HEK293 (cell line): ENCODE data around the gene SLC41A1.

ENCODE experiments used
- CTCF ChIA-PET: fragments of 350-600 bp; formaldehyde crosslinking; extraction: SDS; loops from one replicate; lab custom pipeline; 2021; ENCODE audit warnings: antibody characterized with exemption; lab: Yijun Ruan, JAX
- POLR2A ChIA-PET: fragments of 300-600 bp; formaldehyde crosslinking; extraction: SDS; loops from one replicate; lab custom pipeline; 2020; ENCODE audit warnings: antibody characterized with exemption, inconsistent platforms; lab: Yijun Ruan, JAX
- H3K27ac ChIP-seq: fragments of 200-500 bp; sonication (Bioruptor generic); 2 replicates; pipeline ENCODE4 v1.5.1; 2014; ENCODE audit warnings: low read depth, low read length, control low read depth, inconsistent platforms; ENCODE audit errors: extremely low read depth
- H3K36me3 ChIP-seq, 2 experiments: fragments of 200-500 bp in 1 of 2; sonication (Bioruptor generic) in 1 of 2; 1 replicate in 1 of 2; 2 replicates in 1 of 2; pipeline ENCODE4 v1.5.1; 2014 to 2017; ENCODE audit warnings: inconsistent platforms in 2 of 2, low read length in 2 of 2; ENCODE audit not compliant: control insufficient read depth in 2 of 2, insufficient read depth in 1 of 2
- H3K4me1 ChIP-seq: fragments of 200-500 bp; sonication (Bioruptor generic); 2 replicates; pipeline ENCODE4 v1.5.1; 2014; ENCODE audit warnings: mild to moderate bottlenecking, low read length, inconsistent platforms; ENCODE audit not compliant: control insufficient read depth, insufficient read depth
- H3K4me3 ChIP-seq: 2 replicates; pipeline ENCODE4 v1.5.1; 2011; ENCODE audit warnings: low read depth, mild to moderate bottlenecking, control low read depth, low read length, moderate library complexity
- H3K9me3 ChIP-seq: fragments of 200-500 bp; sonication (Bioruptor generic); 2 replicates; pipeline ENCODE4 v1.5.1; 2014; ENCODE audit warnings: low read depth, low read length, inconsistent platforms; ENCODE audit not compliant: control insufficient read depth, insufficient read depth
- BCL11A ChIP-seq: fragments of 450-650 bp; formaldehyde crosslinking; IDR thresholded peaks from 2 replicates; pipeline ENCODE4 v1.5.1; 2016; ENCODE audit warnings: low read depth, missing biosample characterization, missing genetic modification characterization
- MYNN ChIP-seq: fragments of 450-650 bp; formaldehyde crosslinking; IDR thresholded peaks from 2 replicates; pipeline ENCODE4 v1.5.1; 2016; ENCODE audit warnings: missing biosample characterization, missing genetic modification characterization, borderline replicate concordance
- OVOL3 ChIP-seq: fragments of 450-650 bp; formaldehyde crosslinking; IDR thresholded peaks from 2 replicates; pipeline ENCODE4 v1.5.1; 2016; ENCODE audit warnings: missing biosample characterization, missing genetic modification characterization
- SCRT2 ChIP-seq: fragments of 450-650 bp; formaldehyde crosslinking; IDR thresholded peaks from 2 replicates; pipeline ENCODE4 v1.5.1; 2016; ENCODE audit warnings: missing biosample characterization, missing genetic modification characterization
- WT1 ChIP-seq: fragments of 450-650 bp; formaldehyde crosslinking; IDR thresholded peaks from 2 replicates; pipeline ENCODE4 v1.5.1; 2016; ENCODE audit warnings: missing biosample characterization, missing genetic modification characterization
- ZBTB48 ChIP-seq: fragments of 450-650 bp; formaldehyde crosslinking; IDR thresholded peaks from 2 replicates; pipeline ENCODE4 v1.5.1; 2016; ENCODE audit warnings: missing biosample characterization, missing genetic modification characterization
- ZFP3 ChIP-seq: fragments of 450-650 bp; formaldehyde crosslinking; IDR thresholded peaks from 2 replicates; pipeline ENCODE4 v1.5.1; 2016; ENCODE audit warnings: low read depth, missing biosample characterization, missing genetic modification characterization
- ZFP41 ChIP-seq: fragments of 450-650 bp; formaldehyde crosslinking; IDR thresholded peaks from 2 replicates; pipeline ENCODE4 v1.5.1; 2016; ENCODE audit warnings: missing biosample characterization, missing genetic modification characterization, borderline replicate concordance
- ZNF10 ChIP-seq: fragments of 450-650 bp; formaldehyde crosslinking; IDR thresholded peaks from 2 replicates; pipeline ENCODE4 v1.5.1; 2017; ENCODE audit warnings: missing biosample characterization, missing genetic modification characterization
- ZNF138 ChIP-seq: fragments of 450-650 bp; formaldehyde crosslinking; IDR thresholded peaks from 2 replicates; pipeline ENCODE4 v1.5.1; 2016; ENCODE audit warnings: missing biosample characterization, missing genetic modification characterization, borderline replicate concordance
- ZNF354C ChIP-seq: fragments of 450-650 bp; formaldehyde crosslinking; IDR thresholded peaks from 2 replicates; pipeline ENCODE4 v1.5.1; 2016; ENCODE audit warnings: missing biosample characterization, missing genetic modification characterization, low read depth, borderline replicate concordance
- ZNF530 ChIP-seq: fragments of 450-650 bp; formaldehyde crosslinking; IDR thresholded peaks from 2 replicates; pipeline ENCODE4 v1.5.1; 2016; ENCODE audit warnings: low read depth, missing biosample characterization, missing genetic modification characterization
- ZNF544 ChIP-seq: fragments of 450-650 bp; formaldehyde crosslinking; IDR thresholded peaks from 2 replicates; pipeline ENCODE4 v1.5.0; 2017; ENCODE audit warnings: missing biosample characterization, missing genetic modification characterization
- ZNF548 ChIP-seq: fragments of 450-650 bp; formaldehyde crosslinking; IDR thresholded peaks from 2 replicates; pipeline ENCODE4 v1.5.1; 2016; ENCODE audit warnings: missing biosample characterization, missing genetic modification characterization
- ZNF596 ChIP-seq: fragments of 450-650 bp; IDR thresholded peaks from 2 replicates; pipeline ENCODE4 v1.5.0; 2018; ENCODE audit warnings: missing biosample characterization, mild to moderate bottlenecking, missing genetic modification characterization, moderate library complexity
- ZNF621 ChIP-seq: fragments of 450-650 bp; formaldehyde crosslinking; IDR thresholded peaks from 2 replicates; pipeline ENCODE4 v1.5.1; 2017; ENCODE audit warnings: missing biosample characterization, missing genetic modification characterization
- ZNF701 ChIP-seq: fragments of 450-650 bp; formaldehyde crosslinking; IDR thresholded peaks from 2 replicates; pipeline ENCODE4 v1.5.1; 2016; ENCODE audit warnings: missing biosample characterization, missing genetic modification characterization
- ZNF785 ChIP-seq: fragments of 450-650 bp; formaldehyde crosslinking; IDR thresholded peaks from 2 replicates; pipeline ENCODE4 v1.5.1; 2016; ENCODE audit warnings: missing biosample characterization, missing genetic modification characterization
- ZSCAN30 ChIP-seq: fragments of 450-650 bp; IDR thresholded peaks from 2 replicates; pipeline ENCODE4 v1.5.1; 2018; ENCODE audit warnings: missing biosample characterization, mild to moderate bottlenecking, missing genetic modification characterization, moderate library complexity
- ZXDB ChIP-seq: fragments of 450-650 bp; formaldehyde crosslinking; IDR thresholded peaks from 2 replicates; pipeline ENCODE4 v1.5.1; 2016; ENCODE audit warnings: missing biosample characterization, missing genetic modification characterization
- TF ChIP-seq, protein P1 (sequence below): fragments of 450-650 bp; formaldehyde crosslinking; IDR thresholded peaks from 2 replicates; pipeline ENCODE4 v1.5.1; 2016; ENCODE audit warnings: missing biosample characterization, missing genetic modification characterization
- TF ChIP-seq, protein P2 (sequence below): fragments of 450-650 bp; formaldehyde crosslinking; IDR thresholded peaks from 2 replicates; pipeline ENCODE4 v1.5.1; 2017; ENCODE audit warnings: missing biosample characterization, missing genetic modification characterization
- TF ChIP-seq, protein P3 (sequence below): fragments of 450-650 bp; formaldehyde crosslinking; IDR thresholded peaks from 2 replicates; pipeline ENCODE4 v1.5.1; 2017; ENCODE audit warnings: missing biosample characterization, missing genetic modification characterization
- TF ChIP-seq, protein P4 (sequence below): fragments of 450-650 bp; IDR thresholded peaks from 2 replicates; pipeline ENCODE4 v1.5.1; 2018; ENCODE audit warnings: missing biosample characterization, mild to moderate bottlenecking, missing genetic modification characterization
- TF ChIP-seq, protein P5 (sequence below): fragments of 450-650 bp; formaldehyde crosslinking; IDR thresholded peaks from 2 replicates; pipeline ENCODE4 v1.5.1; 2016; ENCODE audit warnings: missing biosample characterization, missing genetic modification characterization

Gene SLC41A1

DNA sequence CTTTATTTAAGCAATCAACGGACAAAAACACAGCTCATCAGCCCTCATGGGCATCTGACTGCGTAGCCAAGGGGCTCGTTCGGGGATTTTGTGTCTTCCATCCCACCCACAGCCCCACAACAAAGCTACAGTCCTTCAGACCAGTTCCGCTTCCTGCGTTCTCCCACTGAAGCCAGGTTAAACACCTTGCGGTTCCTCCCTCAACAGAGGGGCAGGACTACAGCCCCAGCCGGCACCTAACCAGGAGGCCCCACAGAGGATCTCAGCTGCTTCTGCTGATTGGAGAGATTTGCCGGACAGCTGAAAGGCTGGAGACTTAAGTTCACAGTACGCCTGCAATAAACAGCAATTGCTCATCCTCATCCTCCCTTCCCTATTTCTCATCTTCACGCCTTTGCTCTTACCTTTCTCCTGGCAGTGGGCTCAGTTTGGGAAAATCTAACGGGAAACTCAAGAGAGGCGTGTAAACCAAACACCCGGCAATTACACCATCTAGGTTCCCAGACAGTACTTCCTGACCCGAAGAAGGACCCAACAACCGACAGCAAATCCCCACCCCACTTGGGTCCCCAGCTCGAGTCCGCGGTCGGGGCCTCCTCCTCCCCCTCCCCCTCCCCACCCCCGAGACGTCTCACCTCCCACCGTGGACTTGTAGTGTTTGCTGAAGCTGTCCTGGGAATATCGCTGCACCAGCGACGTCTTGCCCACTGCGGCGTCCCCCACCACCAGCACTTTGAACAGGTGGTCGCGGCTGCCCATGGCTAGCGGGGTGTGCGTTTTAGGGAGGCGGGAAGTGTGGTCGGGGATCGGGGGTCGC is 38.6 kb downstream of the SLC41A1 start (continued):
- TF ChIP-seq, protein P1, sequence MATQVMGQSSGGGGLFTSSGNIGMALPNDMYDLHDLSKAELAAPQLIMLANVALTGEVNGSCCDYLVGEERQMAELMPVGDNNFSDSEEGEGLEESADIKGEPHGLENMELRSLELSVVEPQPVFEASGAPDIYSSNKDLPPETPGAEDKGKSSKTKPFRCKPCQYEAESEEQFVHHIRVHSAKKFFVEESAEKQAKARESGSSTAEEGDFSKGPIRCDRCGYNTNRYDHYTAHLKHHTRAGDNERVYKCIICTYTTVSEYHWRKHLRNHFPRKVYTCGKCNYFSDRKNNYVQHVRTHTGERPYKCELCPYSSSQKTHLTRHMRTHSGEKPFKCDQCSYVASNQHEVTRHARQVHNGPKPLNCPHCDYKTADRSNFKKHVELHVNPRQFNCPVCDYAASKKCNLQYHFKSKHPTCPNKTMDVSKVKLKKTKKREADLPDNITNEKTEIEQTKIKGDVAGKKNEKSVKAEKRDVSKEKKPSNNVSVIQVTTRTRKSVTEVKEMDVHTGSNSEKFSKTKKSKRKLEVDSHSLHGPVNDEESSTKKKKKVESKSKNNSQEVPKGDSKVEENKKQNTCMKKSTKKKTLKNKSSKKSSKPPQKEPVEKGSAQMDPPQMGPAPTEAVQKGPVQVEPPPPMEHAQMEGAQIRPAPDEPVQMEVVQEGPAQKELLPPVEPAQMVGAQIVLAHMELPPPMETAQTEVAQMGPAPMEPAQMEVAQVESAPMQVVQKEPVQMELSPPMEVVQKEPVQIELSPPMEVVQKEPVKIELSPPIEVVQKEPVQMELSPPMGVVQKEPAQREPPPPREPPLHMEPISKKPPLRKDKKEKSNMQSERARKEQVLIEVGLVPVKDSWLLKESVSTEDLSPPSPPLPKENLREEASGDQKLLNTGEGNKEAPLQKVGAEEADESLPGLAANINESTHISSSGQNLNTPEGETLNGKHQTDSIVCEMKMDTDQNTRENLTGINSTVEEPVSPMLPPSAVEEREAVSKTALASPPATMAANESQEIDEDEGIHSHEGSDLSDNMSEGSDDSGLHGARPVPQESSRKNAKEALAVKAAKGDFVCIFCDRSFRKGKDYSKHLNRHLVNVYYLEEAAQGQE, result no peak
- TF ChIP-seq, protein P2, sequence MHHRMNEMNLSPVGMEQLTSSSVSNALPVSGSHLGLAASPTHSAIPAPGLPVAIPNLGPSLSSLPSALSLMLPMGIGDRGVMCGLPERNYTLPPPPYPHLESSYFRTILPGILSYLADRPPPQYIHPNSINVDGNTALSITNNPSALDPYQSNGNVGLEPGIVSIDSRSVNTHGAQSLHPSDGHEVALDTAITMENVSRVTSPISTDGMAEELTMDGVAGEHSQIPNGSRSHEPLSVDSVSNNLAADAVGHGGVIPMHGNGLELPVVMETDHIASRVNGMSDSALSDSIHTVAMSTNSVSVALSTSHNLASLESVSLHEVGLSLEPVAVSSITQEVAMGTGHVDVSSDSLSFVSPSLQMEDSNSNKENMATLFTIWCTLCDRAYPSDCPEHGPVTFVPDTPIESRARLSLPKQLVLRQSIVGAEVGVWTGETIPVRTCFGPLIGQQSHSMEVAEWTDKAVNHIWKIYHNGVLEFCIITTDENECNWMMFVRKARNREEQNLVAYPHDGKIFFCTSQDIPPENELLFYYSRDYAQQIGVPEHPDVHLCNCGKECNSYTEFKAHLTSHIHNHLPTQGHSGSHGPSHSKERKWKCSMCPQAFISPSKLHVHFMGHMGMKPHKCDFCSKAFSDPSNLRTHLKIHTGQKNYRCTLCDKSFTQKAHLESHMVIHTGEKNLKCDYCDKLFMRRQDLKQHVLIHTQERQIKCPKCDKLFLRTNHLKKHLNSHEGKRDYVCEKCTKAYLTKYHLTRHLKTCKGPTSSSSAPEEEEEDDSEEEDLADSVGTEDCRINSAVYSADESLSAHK, result no peak
- TF ChIP-seq ZNF548 (tag by site-specific recombination), result no peak
- TF ChIP-seq BCL11A, result no peak
- peak; percentile 78 for TF ChIP-seq ZNF10 (tag by site-specific recombination)
- no peak for TF ChIP-seq ZBTB48 (tag by site-specific recombination)
- TF ChIP-seq MYNN, result no peak
- TF ChIP-seq ZFP41, result no peak

DNA sequence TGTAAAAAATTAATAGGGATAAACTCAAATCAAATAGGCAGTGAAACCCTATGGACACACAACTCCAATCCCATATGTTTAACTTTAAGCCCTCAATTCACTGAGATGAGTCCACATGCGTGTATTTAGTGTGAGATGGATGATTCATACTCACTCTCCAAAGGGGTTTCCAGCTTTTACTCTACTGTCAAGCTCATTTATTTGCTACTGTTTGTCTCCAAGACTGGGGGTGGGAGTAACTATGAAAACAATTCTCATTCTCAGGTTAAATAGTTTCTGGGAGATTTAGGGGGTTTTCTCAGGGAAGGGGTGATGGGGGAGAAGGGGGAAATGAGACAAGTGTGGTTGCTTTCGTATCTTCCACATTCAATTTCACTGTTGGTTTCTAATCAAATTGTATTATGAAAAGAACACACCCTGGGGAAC is 40.4 kb downstream of the SLC41A1 start:
- no peak overlapping the region for H3K27ac ChIP-seq
- POLR2A ChIA-PET, result no interaction called here
- no peaks in the 10 kb centered on the region for H3K9me3 ChIP-seq
- CTCF ChIA-PET, result interaction anchor here (0.6 to 1.2 kb wide), 4 partner anchors 14 to 35 kb away, joined by 3 to 6 read pairs (median 4); no protein-coding TSS in a partner anchor
- H3K4me3 ChIP-seq, result no peak overlapping the region
- H3K4me1 ChIP-seq, result no peaks in the 10 kb centered on the region
- peaks cover 0 to 13% of the 10 kb centered on the region in 2 experiments; a peak in 1 of 3 replicates for H3K36me3 ChIP-seq
- TF ChIP-seq ZSCAN30 (tag by site-specific recombination) (no peak), ZXDB (tag by site-specific recombination) (no peak), ZNF544 (tag by site-specific recombination) (no peak), ZNF701 (tag by site-specific recombination) (no peak), SCRT2 (no peak), OVOL3 (tag by site-specific recombination) (no peak), ZNF530 (tag by site-specific recombination) (no peak), ZNF596 (tag by site-specific recombination) (no peak), ZNF548 (tag by site-specific recombination) (no peak), ZNF354C (tag by site-specific recombination) (no peak), ZNF138 (tag by site-specific recombination) (no peak), ZFP3 (tag by site-specific recombination) (no peak), ZNF785 (tag by site-specific recombination) (no peak), WT1 (tag by site-specific recombination) (no peak), MYNN (no peak), ZNF621 (no peak)
- TF ChIP-seq, protein P3, sequence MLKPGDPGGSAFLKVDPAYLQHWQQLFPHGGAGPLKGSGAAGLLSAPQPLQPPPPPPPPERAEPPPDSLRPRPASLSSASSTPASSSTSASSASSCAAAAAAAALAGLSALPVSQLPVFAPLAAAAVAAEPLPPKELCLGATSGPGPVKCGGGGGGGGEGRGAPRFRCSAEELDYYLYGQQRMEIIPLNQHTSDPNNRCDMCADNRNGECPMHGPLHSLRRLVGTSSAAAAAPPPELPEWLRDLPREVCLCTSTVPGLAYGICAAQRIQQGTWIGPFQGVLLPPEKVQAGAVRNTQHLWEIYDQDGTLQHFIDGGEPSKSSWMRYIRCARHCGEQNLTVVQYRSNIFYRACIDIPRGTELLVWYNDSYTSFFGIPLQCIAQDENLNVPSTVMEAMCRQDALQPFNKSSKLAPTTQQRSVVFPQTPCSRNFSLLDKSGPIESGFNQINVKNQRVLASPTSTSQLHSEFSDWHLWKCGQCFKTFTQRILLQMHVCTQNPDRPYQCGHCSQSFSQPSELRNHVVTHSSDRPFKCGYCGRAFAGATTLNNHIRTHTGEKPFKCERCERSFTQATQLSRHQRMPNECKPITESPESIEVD (tag by site-specific recombination), result no peak
- TF ChIP-seq, protein P4, sequence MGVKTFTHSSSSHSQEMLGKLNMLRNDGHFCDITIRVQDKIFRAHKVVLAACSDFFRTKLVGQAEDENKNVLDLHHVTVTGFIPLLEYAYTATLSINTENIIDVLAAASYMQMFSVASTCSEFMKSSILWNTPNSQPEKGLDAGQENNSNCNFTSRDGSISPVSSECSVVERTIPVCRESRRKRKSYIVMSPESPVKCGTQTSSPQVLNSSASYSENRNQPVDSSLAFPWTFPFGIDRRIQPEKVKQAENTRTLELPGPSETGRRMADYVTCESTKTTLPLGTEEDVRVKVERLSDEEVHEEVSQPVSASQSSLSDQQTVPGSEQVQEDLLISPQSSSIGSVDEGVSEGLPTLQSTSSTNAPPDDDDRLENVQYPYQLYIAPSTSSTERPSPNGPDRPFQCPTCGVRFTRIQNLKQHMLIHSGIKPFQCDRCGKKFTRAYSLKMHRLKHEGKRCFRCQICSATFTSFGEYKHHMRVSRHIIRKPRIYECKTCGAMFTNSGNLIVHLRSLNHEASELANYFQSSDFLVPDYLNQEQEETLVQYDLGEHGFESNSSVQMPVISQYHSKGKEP, result no peak
- TF ChIP-seq, protein P5, sequence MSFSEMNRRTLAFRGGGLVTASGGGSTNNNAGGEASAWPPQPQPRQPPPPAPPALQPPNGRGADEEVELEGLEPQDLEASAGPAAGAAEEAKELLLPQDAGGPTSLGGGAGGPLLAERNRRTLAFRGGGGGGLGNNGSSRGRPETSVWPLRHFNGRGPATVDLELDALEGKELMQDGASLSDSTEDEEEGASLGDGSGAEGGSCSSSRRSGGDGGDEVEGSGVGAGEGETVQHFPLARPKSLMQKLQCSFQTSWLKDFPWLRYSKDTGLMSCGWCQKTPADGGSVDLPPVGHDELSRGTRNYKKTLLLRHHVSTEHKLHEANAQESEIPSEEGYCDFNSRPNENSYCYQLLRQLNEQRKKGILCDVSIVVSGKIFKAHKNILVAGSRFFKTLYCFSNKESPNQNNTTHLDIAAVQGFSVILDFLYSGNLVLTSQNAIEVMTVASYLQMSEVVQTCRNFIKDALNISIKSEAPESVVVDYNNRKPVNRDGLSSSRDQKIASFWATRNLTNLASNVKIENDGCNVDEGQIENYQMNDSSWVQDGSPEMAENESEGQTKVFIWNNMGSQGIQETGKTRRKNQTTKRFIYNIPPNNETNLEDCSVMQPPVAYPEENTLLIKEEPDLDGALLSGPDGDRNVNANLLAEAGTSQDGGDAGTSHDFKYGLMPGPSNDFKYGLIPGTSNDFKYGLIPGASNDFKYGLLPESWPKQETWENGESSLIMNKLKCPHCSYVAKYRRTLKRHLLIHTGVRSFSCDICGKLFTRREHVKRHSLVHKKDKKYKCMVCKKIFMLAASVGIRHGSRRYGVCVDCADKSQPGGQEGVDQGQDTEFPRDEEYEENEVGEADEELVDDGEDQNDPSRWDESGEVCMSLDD, result no peak
